ENCODE measurements around the gene SYTL4. TPM values are rescaled to one million over a fixed set of nuclear protein-coding genes. Genes with fewer than 3 reads are reported as not detected.
A peak's percentile ranks its signal among the peaks of the same experiment; 100 is the strongest.

The SYTL4 gene
- polyA plus RNA-seq, 1 experiment, result 3.3 TPM

GRCh38 chrX:100695302-100695701, 36.6 kb downstream of the SYTL4 start:
- ChIA-PET CTCF (interaction anchor here (2.2 kb wide), 1 partner anchor 9 kb away, joined by 11 read pairs; no protein-coding TSS in a partner anchor), POLR2A (no interaction called here)
- DNase-seq (ENCODE audit: low read depth), result no peak
- TF ChIP-seq, protein P1, sequence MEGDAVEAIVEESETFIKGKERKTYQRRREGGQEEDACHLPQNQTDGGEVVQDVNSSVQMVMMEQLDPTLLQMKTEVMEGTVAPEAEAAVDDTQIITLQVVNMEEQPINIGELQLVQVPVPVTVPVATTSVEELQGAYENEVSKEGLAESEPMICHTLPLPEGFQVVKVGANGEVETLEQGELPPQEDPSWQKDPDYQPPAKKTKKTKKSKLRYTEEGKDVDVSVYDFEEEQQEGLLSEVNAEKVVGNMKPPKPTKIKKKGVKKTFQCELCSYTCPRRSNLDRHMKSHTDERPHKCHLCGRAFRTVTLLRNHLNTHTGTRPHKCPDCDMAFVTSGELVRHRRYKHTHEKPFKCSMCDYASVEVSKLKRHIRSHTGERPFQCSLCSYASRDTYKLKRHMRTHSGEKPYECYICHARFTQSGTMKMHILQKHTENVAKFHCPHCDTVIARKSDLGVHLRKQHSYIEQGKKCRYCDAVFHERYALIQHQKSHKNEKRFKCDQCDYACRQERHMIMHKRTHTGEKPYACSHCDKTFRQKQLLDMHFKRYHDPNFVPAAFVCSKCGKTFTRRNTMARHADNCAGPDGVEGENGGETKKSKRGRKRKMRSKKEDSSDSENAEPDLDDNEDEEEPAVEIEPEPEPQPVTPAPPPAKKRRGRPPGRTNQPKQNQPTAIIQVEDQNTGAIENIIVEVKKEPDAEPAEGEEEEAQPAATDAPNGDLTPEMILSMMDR (IDR thresholded peaks at IDR 0.05; ENCODE audit: insufficient read depth, low read depth, low read length), result no peak
- Histone ChIP-seq H3K27me3 (ENCODE audit: control insufficient read depth, insufficient read depth, low read length) (no peaks in the 10 kb centered on the region), H3K36me3 (ENCODE audit: control insufficient read depth, insufficient read depth, low read length) (no peaks in the 10 kb centered on the region), H3K4me3 (ENCODE audit: low read depth, low read length) (no peak overlapping the region)

GRCh38 chrX:100687546-100687945, 44.4 kb downstream of the SYTL4 start:
- CTCF ChIA-PET, result interaction anchor here (1.1 to 7.9 kb wide), 5 partner anchors 9 to 176 kb away, joined by 3 to 78 read pairs (median 4); no protein-coding TSS in a partner anchor
- Histone ChIP-seq H3K4me3 (ENCODE audit: low read depth, low read length) (no peak overlapping the region), H3K27me3 (ENCODE audit: control insufficient read depth, insufficient read depth, low read length) (no peaks in the 10 kb centered on the region), H3K36me3 (ENCODE audit: control insufficient read depth, insufficient read depth, low read length) (no peaks in the 10 kb centered on the region)
- TF ChIP-seq, protein P1 (IDR thresholded peaks at IDR 0.05; ENCODE audit: insufficient read depth, low read depth, low read length), result no peak
- POLR2A ChIA-PET, result no interaction called here
- no peak for DNase-seq (ENCODE audit: low read depth)

- Histone ChIP-seq H3K27me3 (ENCODE audit: control insufficient read depth, insufficient read depth, low read length) (no peaks in the 10 kb centered on the region), H3K4me3 (ENCODE audit: low read depth, low read length) (no peak overlapping the region), H3K36me3 (ENCODE audit: control insufficient read depth, insufficient read depth, low read length) (no peaks in the 10 kb centered on the region)
- TF ChIP-seq, protein P1 (IDR thresholded peaks at IDR 0.05; ENCODE audit: insufficient read depth, low read depth, low read length), result no peak
- DNase-seq (ENCODE audit: low read depth), result no peak
- POLR2A ChIA-PET, result no interaction called here
- CTCF ChIA-PET, result interaction anchor here (0.9 to 7.9 kb wide), 7 partner anchors 9 to 175 kb away, joined by 3 to 78 read pairs (median 4); no protein-coding TSS in a partner anchor
Measured at GRCh38 chrX:100687128-100687527, 44.8 kb downstream of the SYTL4 start.

- CTCF ChIA-PET, result interaction anchor here (1.1 to 7.9 kb wide), 6 partner anchors 11 to 174 kb away, joined by 4 to 78 read pairs (median 10); no protein-coding TSS in a partner anchor
- no peaks in the 10 kb centered on the region for H3K27me3 ChIP-seq (ENCODE audit: control insufficient read depth, insufficient read depth, low read length)
- POLR2A ChIA-PET, result no interaction called here
- TF ChIP-seq, protein P1 (IDR thresholded peaks at IDR 0.05; ENCODE audit: insufficient read depth, low read depth, low read length), result no peak
- no peak for DNase-seq (ENCODE audit: low read depth)
- H3K36me3 ChIP-seq (ENCODE audit: control insufficient read depth, insufficient read depth, low read length), result no peaks in the 10 kb centered on the region
- H3K4me3 ChIP-seq (ENCODE audit: low read depth, low read length), result no peak overlapping the region
Measured at GRCh38 chrX:100685997-100686305, 46.0 kb downstream of the SYTL4 start.

DNA sequence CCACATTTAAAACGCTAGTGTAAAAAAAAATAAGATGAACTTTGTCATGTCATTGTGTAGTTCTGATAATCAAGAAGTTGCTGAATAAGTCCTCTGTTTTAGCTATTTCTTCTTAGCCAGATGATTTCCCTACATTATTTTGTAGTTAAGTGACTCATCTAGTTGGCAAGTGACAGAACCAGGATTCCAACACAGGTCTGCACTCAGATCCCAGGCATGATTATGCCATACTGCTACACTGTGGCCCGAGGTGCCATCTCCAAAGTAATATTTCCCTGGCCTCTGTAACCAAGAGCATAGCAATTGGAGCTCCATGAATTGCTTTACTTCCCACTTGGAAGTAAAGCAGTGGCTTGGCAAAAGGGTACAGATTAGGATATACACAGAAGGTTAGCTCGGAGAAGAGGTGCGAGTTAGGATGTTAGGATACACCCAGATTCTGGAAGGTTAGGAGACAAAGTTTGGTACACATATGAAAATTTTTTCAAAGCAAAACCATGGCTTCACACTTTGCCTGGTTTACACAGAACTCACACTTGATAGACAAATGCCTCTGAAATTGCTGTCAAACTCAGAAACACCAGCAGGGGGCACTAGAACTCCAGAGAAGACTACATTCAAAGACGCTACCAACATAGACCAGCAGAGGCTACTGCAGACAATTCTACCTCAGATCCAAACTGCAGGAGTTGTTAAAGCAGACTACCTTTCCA, 46.5 kb downstream of the SYTL4 start:
- H3K27me3 ChIP-seq (ENCODE audit: control insufficient read depth, insufficient read depth, low read length), result no peaks in the 10 kb centered on the region
- H3K4me3 ChIP-seq (ENCODE audit: low read depth, low read length), result no peak overlapping the region
- TF ChIP-seq, protein P1 (IDR thresholded peaks at IDR 0.05; ENCODE audit: insufficient read depth, low read depth, low read length), result peak; percentile 72
- no peaks in the 10 kb centered on the region for H3K36me3 ChIP-seq (ENCODE audit: control insufficient read depth, insufficient read depth, low read length)
- POLR2A ChIA-PET, result no interaction called here
- CTCF ChIA-PET, result interaction anchor here (0.6 to 7.9 kb wide), 13 partner anchors 11 to 174 kb away, joined by 3 to 78 read pairs (median 4); partner anchors contain the start of genes SRPX2 and SYTL4
- no peak for DNase-seq (ENCODE audit: low read depth)

Measured in BJ (cell line).